Karpas-422 (cell line): Measurements from ENCODE around the gene SPAG9. TPM values are rescaled to one million over a fixed set of nuclear protein-coding genes. Genes with fewer than 3 reads are reported as not detected.
A peak's percentile ranks its signal among the peaks of the same experiment; 100 is the strongest.

Experiments used
- DNase-seq: peaks from one replicate; pipeline ENCODE4 v3.0.0-alpha.2; 2015
- H2AFZ ChIP-seq: fragments of 200-600 bp; sonication (generic); 2 replicates; pipeline ENCODE4 v1.6.1; 2014; ENCODE audit warnings: antibody characterized with exemption, low read length, mixed read lengths
- H3K27ac ChIP-seq: fragments of 200-600 bp; sonication (generic); 2 replicates; pipeline ENCODE4 v1.5.1; 2014; ENCODE audit warnings: mild to moderate bottlenecking, low read length, moderate library complexity
- H3K27me3 ChIP-seq: fragments of 200-600 bp; sonication (generic); 2 replicates; pipeline ENCODE4 v1.6.1; 2014; ENCODE audit warnings: low read length, mixed read lengths
- H3K36me3 ChIP-seq: fragments of 200-600 bp; sonication (generic); 2 replicates; pipeline ENCODE4 v1.6.1; 2014; ENCODE audit warnings: low read length, mixed read lengths; ENCODE audit not compliant: insufficient read depth
- H3K4me1 ChIP-seq: fragments of 200-600 bp; sonication (generic); 2 replicates; pipeline ENCODE4 v1.6.1; 2014; ENCODE audit warnings: mild to moderate bottlenecking, low read length, mixed read lengths
- H3K4me2 ChIP-seq: fragments of 200-600 bp; sonication (generic); 2 replicates; pipeline ENCODE4 v1.6.1; 2014; ENCODE audit warnings: low read length, low read depth, mild to moderate bottlenecking; ENCODE audit not compliant: poor library complexity, severe bottlenecking
- H3K4me3 ChIP-seq: fragments of 200-600 bp; sonication (generic); 2 replicates; pipeline ENCODE4 v1.5.1; 2014; ENCODE audit warnings: mild to moderate bottlenecking, antibody characterized with exemption, low read length, mixed read lengths
- H3K79me2 ChIP-seq: fragments of 200-600 bp; sonication (generic); 2 replicates; pipeline ENCODE4 v1.6.1; 2014; ENCODE audit warnings: mild to moderate bottlenecking, low read length, mixed read lengths
- H3K9ac ChIP-seq: fragments of 200-600 bp; sonication (generic); 2 replicates; pipeline ENCODE4 v1.6.0; 2014; ENCODE audit warnings: low read length
- H3K9me2 ChIP-seq: fragments of 200-600 bp; sonication (generic), shearing (Covaris generic); replicated peaks from 2 replicates; pipeline ENCODE4 v1.6.0; 2014; ENCODE audit warnings: mild to moderate bottlenecking, low read length, moderate library complexity; ENCODE audit not compliant: insufficient read depth
- H3K9me3 ChIP-seq: fragments of 300-700, 200-600 bp; sonication (generic); 2 replicates; pipeline ENCODE4 v1.6.1; 2014; ENCODE audit warnings: low read length, mixed read lengths
- H4K20me1 ChIP-seq: fragments of 200-600 bp; sonication (generic); 2 replicates; pipeline ENCODE4 v1.6.1; 2014; ENCODE audit warnings: mild to moderate bottlenecking, antibody characterized with exemption, low read length, low read depth; ENCODE audit not compliant: insufficient read depth
- total RNA-seq: library from RNA; depleted of rRNA; stranded (reverse); fragments of >200 nt; shearing (Covaris generic); gene quantifications from 2 replicates; pipeline ENCODE4 v1.2.3, GENCODE V29; 2014; ENCODE audit warnings: low replicate concordance

The SPAG9 gene
- total RNA-seq, 1 experiment from 2014 or later, result 62.4 TPM

GRCh38 chr17:51159604-51160003, 38.9 kb upstream of the SPAG9 start:
- H3K9ac ChIP-seq, result no peak overlapping the region
- H3K4me1 ChIP-seq, result peaks cover 10% of the 10 kb centered on the region
- no peak overlapping the region for H3K4me2 ChIP-seq
- H2AFZ ChIP-seq, result no peak overlapping the region
- H3K4me3 ChIP-seq, result no peak overlapping the region
- H3K27ac ChIP-seq, result no peak overlapping the region
- no peaks in the 10 kb centered on the region for H3K9me3 ChIP-seq
- peaks cover 39% of the 10 kb centered on the region for H3K79me2 ChIP-seq
- H4K20me1 ChIP-seq, result no peaks in the 10 kb centered on the region
- H3K27me3 ChIP-seq, result no peaks in the 10 kb centered on the region
- H3K36me3 ChIP-seq, result peaks cover 57% of the 10 kb centered on the region
- no peaks in the 10 kb centered on the region for H3K9me2 ChIP-seq
- DNase-seq, result no peak

DNA sequence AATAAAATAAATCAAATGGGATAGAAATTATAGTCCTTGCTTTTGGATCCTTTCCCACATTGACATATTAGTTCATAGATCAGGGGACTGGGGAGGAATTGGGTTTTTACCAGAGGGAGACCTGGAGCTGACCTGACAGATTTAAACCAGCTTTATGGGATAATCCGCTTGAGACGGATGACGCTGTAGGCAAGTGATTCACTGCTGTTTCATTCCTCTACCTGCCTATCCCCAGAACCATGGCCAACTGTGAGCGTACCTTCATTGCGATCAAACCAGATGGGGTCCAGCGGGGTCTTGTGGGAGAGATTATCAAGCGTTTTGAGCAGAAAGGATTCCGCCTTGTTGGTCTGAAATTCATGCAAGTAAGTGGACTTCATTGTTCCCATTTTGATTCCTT, 34.7 kb upstream of the SPAG9 start:
- no peak for DNase-seq
- Histone ChIP-seq H3K9ac (no peak overlapping the region), H3K27me3 (no peaks in the 10 kb centered on the region), H3K4me3 (0 out of 2 replicates have a peak overlapping the region, but pooled peaks have one; percentile 84), H3K79me2 (peaks cover 52% of the 10 kb centered on the region), H3K4me2 (peak overlapping the region; percentile 86), H3K9me3 (no peaks in the 10 kb centered on the region), H3K4me1 (peaks cover 21% of the 10 kb centered on the region), H3K36me3 (peaks cover 36% of the 10 kb centered on the region), H3K9me2 (no peaks in the 10 kb centered on the region), H4K20me1 (no peaks in the 10 kb centered on the region), H2AFZ (no peak overlapping the region), H3K27ac (no peak overlapping the region)

DNA sequence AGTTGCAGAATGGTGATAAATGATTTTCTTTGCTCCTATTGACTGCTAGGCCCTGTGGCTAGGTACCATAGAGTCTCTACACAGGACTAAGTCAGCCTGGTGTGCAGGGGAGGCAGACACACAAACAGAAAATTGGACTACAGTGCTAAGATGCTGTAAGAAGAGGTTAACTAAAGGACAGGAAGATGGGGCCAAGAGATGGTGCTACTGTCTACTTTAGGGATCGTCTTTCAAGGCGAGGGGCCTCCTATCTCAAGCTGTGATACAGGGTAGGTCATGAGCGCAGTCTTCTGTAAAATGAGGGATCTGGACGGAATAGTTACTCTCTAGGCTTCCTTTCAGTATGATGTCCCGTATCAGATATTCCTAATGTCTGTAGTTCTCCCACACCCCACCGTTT, 33.5 kb upstream of the SPAG9 start:
- peaks cover 52% of the 10 kb centered on the region for H3K79me2 ChIP-seq

GRCh38 chr17:51153210-51154072, 32.8 kb upstream of the SPAG9 start, which contains the start of gene NME1:
Gene NME1, plus strand, starts transcription at chr17:51153559. Its CDS starts 2,096 bp downstream, at chr17:51155655.
- no peaks in the 10 kb centered on the region for H3K27me3 ChIP-seq
- no peaks in the 10 kb centered on the region for H3K9me2 ChIP-seq
- peaks cover 23% of the 10 kb centered on the region; the same call in 1 of the 2 replicates for H3K36me3 ChIP-seq
- H3K9me3 ChIP-seq, result no peaks in the 10 kb centered on the region
- peaks cover 21% of the 10 kb centered on the region for H3K4me1 ChIP-seq
- DNase-seq, result peak; percentile 99
- peak within 1 kb of the TSS; percentile 84 for H3K4me3 ChIP-seq
- H2AFZ ChIP-seq, result peak within 1 kb of the TSS; percentile 94
- H3K9ac ChIP-seq, result peak within 1 kb of the TSS; percentile 85
- no peaks in the 10 kb centered on the region for H4K20me1 ChIP-seq
- peak within 1 kb of the TSS; percentile 68 for H3K27ac ChIP-seq
- peaks cover 46% of the 10 kb centered on the region for H3K79me2 ChIP-seq
- H3K4me2 ChIP-seq, result peak within 1 kb of the TSS; percentile 87

More for the DNA sequence above, 33.5 kb upstream of the SPAG9 start:
- Histone ChIP-seq H3K9me3 (no peaks in the 10 kb centered on the region), H3K27ac (peak overlapping the region; percentile 66), H2AFZ (no peak overlapping the region), H3K9me2 (no peaks in the 10 kb centered on the region), H4K20me1 (no peaks in the 10 kb centered on the region), H3K27me3 (no peaks in the 10 kb centered on the region), H3K4me1 (peaks cover 21% of the 10 kb centered on the region), H3K4me2 (peak overlapping the region; percentile 86), H3K4me3 (peak overlapping the region; percentile 84), H3K36me3 (peaks cover 29% of the 10 kb centered on the region; the same call in 1 of the 2 replicates), H3K9ac (peak overlapping the region; percentile 85)
- DNase-seq, result peak; percentile 68

DNA sequence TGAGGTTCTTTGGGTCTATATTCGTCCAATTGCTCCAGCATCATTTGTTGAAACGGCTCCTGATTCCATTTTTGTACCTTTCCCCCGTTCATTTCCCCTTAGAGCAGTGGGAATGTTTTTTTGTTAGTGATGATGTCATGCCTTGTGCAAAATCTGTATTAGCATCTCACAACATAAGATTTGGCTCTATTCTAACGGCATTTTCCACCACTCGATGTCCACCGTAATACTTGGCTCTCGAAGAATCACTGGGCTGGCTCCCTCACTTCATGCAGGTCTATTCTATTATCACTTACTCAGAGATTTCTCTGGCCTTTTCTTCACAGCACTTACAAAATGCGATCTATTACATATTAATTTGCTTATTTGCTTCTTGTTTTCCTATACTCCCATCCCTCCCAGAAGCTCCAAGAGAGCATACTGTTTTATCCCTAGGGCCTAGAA, 32.1 kb upstream of the SPAG9 start:
- Histone ChIP-seq H2AFZ (peak overlapping the region; percentile 94), H3K9me3 (no peaks in the 10 kb centered on the region), H4K20me1 (no peaks in the 10 kb centered on the region), H3K79me2 (peaks cover 41% of the 10 kb centered on the region), H3K4me3 (peak overlapping the region; percentile 67), H3K36me3 (peaks cover 23% of the 10 kb centered on the region; the same call in 1 of the 2 replicates), H3K27ac (peak overlapping the region; percentile 68), H3K4me1 (peaks cover 21% of the 10 kb centered on the region), H3K9ac (peak overlapping the region; percentile 71), H3K4me2 (peak overlapping the region; percentile 87), H3K9me2 (no peaks in the 10 kb centered on the region), H3K27me3 (no peaks in the 10 kb centered on the region)
- DNase-seq, result no peak

GRCh38 chr17:51150932-51151331, 30.3 kb upstream of the SPAG9 start:
- no peak for DNase-seq
- Histone ChIP-seq H3K36me3 (peaks cover 8% of the 10 kb centered on the region; the same call in 1 of the 2 replicates), H3K9me3 (no peaks in the 10 kb centered on the region), H4K20me1 (no peaks in the 10 kb centered on the region), H3K4me3 (no peak overlapping the region), H3K4me1 (peaks cover 21% of the 10 kb centered on the region), H2AFZ (no peak overlapping the region), H3K9me2 (no peaks in the 10 kb centered on the region), H3K27me3 (no peaks in the 10 kb centered on the region), H3K79me2 (peaks cover 26% of the 10 kb centered on the region), H3K9ac (no peak overlapping the region), H3K27ac (no peak overlapping the region), H3K4me2 (no peak overlapping the region)

DNA sequence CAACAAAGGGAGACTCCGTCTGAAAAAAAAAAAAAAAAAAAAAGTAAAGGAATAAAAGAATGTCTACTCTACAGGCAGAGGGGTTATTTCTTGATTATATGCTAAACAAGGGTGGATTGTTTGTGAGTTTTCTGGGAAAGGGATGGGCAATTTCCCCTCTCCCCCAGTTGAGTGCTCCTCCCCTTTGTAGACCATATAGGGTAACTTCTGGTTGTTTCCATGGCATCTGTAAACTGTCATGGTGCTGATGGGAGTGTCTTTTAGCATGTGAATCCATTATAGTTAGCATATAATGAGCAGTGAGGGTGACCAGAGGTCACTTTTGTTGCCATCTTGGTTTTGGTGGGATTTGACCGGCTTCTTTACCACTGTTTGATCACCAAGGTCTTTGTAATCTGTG, 28.5 kb upstream of the SPAG9 start:
- Histone ChIP-seq H4K20me1 (no peaks in the 10 kb centered on the region), H3K36me3 (no peaks in the 10 kb centered on the region), H3K79me2 (peaks cover 8% of the 10 kb centered on the region), H3K27ac (no peak overlapping the region), H2AFZ (no peak overlapping the region), H3K9ac (no peak overlapping the region), H3K9me2 (no peaks in the 10 kb centered on the region), H3K4me2 (no peak overlapping the region), H3K4me3 (no peak overlapping the region), H3K9me3 (no peaks in the 10 kb centered on the region), H3K27me3 (no peaks in the 10 kb centered on the region), H3K4me1 (peaks cover 8% of the 10 kb centered on the region)
- DNase-seq, result no peak

DNA sequence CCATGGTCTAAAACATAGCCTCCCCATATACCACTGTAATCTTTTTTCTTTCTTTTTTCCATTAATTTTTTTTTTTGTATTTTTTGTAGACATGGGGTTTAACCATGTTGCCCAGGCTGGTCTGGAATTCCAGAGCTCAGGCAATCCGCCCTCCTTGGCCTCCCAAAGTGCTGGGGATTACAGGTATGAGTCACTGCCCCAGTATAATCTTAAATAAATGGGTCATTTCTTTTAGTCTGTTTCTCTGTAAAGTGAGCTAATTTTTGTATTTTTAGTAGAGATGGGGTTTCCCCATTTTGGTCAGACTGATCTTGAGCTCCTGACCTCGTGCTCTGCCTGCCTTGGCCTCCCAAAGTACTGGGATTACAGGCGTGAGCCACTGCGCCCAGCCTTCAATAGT, 27.0 kb upstream of the SPAG9 start:
- Histone ChIP-seq H2AFZ (no peak overlapping the region), H3K36me3 (no peaks in the 10 kb centered on the region), H3K4me3 (no peak overlapping the region), H3K79me2 (no peaks in the 10 kb centered on the region), H3K4me1 (peaks cover 4% of the 10 kb centered on the region), H4K20me1 (no peaks in the 10 kb centered on the region), H3K9ac (no peak overlapping the region), H3K27me3 (no peaks in the 10 kb centered on the region), H3K9me3 (no peaks in the 10 kb centered on the region), H3K27ac (no peak overlapping the region), H3K9me2 (no peaks in the 10 kb centered on the region), H3K4me2 (no peak overlapping the region)
- DNase-seq, result no peak
